NK-92 treated with Interleukin-12 subunit alpha and Interleukin-12 subunit beta, amount 100 ng/mL, for 24 hours (cell line): ENCODE results near the gene LRBA.

Source experiments
- DNase-seq: peaks from one replicate; lab custom pipeline; 2025; lab: John Stamatoyannopoulos, UW

The LRBA gene

GRCh38 chr4:150363721-150364688 is 651.1 kb downstream of the LRBA start:
- no peak for DNase-seq

- DNase-seq: no peak
Observed at GRCh38 chr4:150358691-150359090, 656.4 kb downstream of the LRBA start.

DNA sequence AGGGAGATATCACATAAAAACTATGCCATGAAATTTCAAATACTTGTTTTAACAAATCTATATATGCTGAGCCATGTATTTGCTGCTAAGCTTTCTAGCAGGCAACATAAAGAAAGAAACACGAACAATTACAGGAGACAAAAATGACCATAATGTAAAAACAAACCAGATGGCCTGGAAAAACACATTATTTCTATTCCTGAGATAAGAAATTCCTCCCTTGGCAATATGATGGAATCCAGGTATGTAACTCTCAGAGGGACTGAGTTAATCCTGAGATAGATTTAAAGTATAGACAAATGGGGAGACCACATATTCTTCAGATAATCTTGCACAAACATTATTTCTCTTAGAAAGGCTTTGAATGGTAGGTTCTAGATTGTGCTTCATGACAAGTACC is 657.3 kb downstream of the LRBA start:
- DNase-seq: no peak

- DNase-seq: no peak
Observed at GRCh38 chr4:150355858-150356455, 659.1 kb downstream of the LRBA start.

GRCh38 chr4:150355418-150355817 is 659.7 kb downstream of the LRBA start:
- no peak for DNase-seq

DNA sequence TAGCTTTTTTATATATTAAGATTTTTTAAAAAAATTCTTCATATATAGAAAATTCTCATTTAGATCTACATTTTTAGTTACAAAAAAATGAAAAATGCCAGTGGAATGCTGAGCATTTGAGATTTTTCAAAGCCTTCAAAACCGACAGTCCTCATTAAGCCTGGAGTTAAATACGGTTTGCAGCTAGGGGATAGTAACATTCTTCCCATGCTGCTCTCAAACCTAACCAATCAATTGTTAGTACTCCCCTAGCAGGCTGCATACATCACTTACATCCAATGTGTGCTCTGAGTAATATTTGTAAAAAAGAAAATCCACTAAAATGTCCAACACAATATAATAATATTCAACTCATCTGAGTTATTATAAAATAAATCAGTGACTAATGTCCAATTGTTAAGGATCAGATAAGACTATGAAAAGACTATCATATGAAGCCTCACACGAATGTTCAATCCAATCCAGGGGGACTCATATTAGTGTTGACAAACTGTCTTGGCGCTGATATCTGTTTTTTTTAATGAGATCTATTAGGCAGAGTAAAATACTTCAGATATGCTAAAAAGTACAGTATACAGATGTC is 660.8 kb downstream of the LRBA start:
- no peak for DNase-seq

DNA sequence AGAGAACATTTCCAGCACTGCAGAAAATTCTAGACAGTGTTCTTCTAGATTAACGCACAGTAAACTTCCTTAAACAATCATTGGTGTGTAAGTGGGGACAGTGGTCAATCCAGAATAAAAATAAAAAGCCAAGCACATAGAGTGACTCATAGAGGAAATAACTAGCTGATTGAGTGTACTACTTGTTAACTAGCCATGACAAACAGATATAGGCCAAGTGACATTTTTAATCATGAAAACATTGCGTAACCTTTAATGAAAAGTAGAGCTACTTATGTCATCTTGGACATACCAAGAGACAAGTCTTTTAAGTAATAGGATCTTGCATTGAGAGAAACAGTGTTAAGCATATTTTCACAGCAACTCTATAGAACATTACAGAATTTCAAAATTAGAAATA is 667.0 kb downstream of the LRBA start:
- DNase-seq: no peak

DNA sequence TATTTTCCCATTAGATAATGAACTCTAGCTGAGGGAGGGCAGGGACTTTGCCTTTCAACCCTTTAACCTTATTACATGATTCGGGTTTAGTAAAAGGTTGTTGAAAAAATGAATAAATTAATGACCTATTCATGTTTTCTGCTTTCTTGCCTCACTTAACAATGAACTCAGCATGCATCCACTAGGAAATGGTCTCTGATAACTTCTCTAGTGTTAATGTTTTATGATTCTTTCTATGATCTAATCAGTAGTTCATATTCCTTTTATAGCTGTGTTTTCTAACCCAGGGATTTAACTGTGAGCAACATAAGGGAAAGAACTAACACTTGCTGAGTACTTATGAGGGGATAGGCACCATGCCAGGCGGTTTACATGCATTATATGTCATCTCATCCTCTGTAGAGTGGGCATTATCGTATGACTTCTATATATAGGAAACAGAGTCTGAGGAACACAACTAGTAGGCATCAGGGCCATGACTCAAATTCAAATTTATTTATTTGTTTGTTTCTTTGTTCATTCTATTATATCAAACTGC is 669.8 kb downstream of the LRBA start:
- DNase-seq: no peak

- no peak for DNase-seq
Observed at GRCh38 chr4:150343796-150344195, 671.3 kb downstream of the LRBA start.

- DNase-seq: no peak
Observed at GRCh38 chr4:150342945-150343344, 672.1 kb downstream of the LRBA start.

DNA sequence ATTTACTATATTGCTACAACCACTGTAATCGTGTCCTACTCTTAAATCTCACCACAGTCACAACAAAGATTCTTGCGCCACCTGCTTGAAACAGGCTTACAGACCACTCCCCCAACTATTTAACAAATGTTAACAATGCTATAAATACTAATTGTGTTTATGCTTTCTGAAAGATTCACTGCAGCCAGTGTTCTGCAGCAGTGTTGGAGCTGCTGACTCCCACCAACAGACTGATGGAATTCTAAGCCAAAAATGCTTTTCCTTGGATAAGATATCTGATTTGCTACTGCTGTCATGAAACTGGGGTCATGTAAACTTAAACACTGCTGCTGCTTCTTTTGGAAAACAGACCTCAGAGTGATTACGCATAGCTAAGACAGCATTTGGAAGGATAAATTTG is 677.4 kb downstream of the LRBA start:
- DNase-seq: no peak

DNA sequence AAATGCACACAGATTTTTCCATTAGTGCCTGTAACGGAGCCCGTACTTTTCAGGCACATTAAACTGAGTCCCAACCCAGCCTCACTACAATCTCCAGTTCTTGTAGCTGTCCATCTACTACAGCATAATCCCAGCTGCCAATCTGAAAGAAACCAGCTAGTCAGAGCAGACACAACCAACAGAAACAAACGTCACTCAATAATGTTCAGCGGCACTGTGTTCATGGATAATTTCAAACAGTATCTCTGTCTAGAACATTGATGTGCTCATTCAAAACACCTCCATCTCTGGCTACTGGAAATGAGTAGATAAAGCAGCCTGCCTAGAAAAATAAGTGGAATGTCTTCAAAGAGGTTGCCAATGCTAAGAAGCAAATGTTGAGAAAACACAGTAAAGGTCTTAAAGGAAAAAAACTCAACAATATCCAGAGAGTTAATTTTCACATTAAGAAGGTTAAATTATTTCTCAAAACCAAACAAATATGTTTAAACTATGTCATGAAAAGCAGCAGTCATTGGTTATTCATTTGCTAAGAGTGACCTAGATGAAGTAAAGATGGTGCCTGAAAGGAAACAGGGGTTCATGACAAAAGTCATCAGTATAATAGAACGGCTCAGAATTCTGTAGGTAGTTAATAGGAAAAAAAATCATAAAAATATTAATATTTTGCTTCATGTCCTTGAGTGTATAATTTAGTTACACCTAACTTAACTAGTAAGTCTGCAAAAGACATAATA is 678.2 kb downstream of the LRBA start:
- DNase-seq: no peak

- no peak for DNase-seq
Observed at GRCh38 chr4:150332961-150333360, 682.1 kb downstream of the LRBA start.

DNA sequence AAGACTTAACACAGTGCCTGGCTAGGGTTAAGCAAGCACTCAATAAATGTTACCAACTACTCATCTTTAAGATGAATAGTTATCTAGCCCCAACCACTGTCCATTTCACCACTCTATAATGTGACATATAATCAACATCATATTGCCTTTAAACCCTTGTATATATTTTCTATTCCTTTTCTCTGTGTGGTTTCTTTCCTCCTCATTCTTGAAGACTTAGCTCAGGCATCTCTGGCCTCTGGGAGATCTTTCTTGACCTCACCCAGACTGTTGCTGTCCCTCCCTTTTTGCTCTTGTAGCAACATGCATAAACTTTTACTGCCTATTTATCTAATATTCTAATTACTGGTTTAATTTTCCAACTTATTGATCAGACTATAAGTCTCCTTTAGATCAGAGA is 683.0 kb downstream of the LRBA start:
- no peak for DNase-seq

GRCh38 chr4:150329373-150329772 is 685.7 kb downstream of the LRBA start:
- no peak for DNase-seq

GRCh38 chr4:150328496-150328895 is 686.6 kb downstream of the LRBA start:
- no peak for DNase-seq

- DNase-seq: no peak
Observed at GRCh38 chr4:150327262-150327780, 687.8 kb downstream of the LRBA start.

DNA sequence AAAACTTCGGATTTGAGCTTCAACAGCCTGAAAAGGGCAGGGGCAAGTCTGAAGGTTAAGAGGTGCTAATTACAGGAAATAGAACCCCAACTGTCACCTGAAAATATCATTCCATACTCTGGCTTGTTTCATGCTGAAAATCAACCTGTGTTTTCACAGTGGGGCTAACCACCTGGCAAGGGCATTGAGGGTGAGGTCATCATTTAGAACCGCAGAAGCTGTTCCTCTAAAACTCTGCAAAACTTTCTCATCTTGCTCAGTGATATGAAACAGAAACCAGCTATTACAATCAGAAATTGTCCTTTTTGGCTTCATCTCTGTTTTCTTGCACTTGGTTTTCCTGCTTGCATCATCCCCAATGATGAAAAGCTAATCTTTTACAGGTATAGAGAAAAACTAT is 689.2 kb downstream of the LRBA start:
- peak; percentile 13 for DNase-seq

GRCh38 chr4:150323406-150324325 is 691.4 kb downstream of the LRBA start:
- no peak for DNase-seq

GRCh38 chr4:150322646-150323045 is 692.4 kb downstream of the LRBA start:
- DNase-seq: no peak

DNA sequence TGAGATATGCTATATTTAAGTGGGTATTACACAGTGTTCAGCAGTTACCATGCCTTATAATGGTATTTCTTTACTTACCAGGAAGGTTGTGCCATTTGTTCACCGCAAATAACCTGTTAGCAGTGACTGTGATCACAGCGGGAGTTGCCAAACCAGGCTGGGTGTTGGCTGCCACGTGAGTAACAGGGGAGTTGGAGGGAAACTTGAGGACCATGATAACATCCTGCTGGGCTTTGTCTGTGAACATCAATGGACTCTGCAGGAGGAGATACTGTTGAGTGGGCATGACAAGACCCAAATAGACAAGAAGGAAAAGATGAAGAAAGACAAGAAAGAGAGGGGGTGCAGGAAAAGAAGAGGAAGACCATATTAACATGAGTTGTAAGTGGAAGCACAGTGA is 694.0 kb downstream of the LRBA start:
- DNase-seq: no peak
